Stimulated activated CD8-positive, alpha-beta memory T cell treated with anti-CD3 and anti-CD28 coated beads, Interleukin-2, amount 100 ng/mL, for 1 hour (primary cell): Measurements from ENCODE around the gene TRAF3IP1.
"Not testable (repeated sequence)": the region's sequence is repeated elsewhere in the genome, so short reads cannot be mapped to it uniquely, and the experiment has no call there.

ENCODE experiments used
- DNase-seq, 2 donors: peaks; one replicate each; pipeline ENCODE4 v3.0.0-alpha.2; 2020; ENCODE audit warnings: low read depth in 2 of 2

TRAF3IP1 gene

GRCh38 chr2:238339814-238340213, 19.5 kb downstream of the TRAF3IP1 start:
- DNase-seq: no peak

DNA sequence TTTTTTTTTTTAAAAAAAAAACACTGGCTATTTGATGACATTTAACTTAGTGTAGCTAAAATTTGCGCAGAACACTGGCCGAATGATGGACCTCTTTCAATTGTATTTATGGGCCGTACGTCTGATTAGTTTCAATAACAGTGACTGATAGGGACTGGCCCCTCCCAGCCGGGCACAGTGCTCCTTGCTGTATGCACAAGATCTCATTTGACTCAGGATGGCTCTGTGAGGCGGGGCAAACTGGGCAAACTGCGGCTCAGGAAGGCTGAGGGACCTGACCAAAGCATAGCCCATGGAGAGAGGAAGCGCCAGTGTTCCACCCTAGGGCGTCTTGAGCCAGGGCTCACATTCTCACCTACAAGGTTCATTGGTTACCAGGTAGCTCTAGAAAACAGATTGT, 21.2 kb downstream of the TRAF3IP1 start:
- DNase-seq: no peak

- no peak for DNase-seq
These were observed 23.7 kb downstream of the TRAF3IP1 start for GRCh38 chr2:238344035-238344434.

DNA sequence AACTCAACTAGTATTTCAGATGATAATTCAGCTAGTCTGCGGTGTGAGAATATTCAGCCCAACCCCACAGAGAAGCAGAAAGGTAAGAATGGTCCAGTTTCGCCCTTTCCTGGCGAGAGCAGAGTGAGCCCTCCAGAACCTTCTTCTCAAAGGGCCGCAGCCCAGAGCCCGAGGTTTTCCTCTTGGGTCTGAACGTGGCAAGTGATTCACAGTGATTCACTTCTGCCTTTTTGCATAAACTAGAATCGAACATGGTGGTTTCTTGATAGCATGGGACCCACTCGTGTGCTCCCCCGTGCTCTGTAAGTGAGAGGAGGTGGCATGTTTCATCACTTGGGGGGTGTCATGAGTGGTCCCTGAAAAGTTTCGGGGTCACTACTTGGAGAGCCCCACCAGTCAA, 24.2 kb downstream of the TRAF3IP1 start:
- no peak for DNase-seq

- no peak for DNase-seq
These were observed 25.1 kb downstream of the TRAF3IP1 start for GRCh38 chr2:238345297-238345968.

GRCh38 chr2:238346544-238346943, 26.2 kb downstream of the TRAF3IP1 start:
- DNase-seq: no peak

- no peak for DNase-seq
These were observed 30.0 kb downstream of the TRAF3IP1 start for GRCh38 chr2:238350150-238350897.

GRCh38 chr2:238351315-238351714, 31.0 kb downstream of the TRAF3IP1 start:
- DNase-seq: no peak

- no peak for DNase-seq
These were observed 32.0 kb downstream of the TRAF3IP1 start for GRCh38 chr2:238352361-238352760.

GRCh38 chr2:238358769-238359168, 38.5 kb downstream of the TRAF3IP1 start:
- DNase-seq: no peak

DNA sequence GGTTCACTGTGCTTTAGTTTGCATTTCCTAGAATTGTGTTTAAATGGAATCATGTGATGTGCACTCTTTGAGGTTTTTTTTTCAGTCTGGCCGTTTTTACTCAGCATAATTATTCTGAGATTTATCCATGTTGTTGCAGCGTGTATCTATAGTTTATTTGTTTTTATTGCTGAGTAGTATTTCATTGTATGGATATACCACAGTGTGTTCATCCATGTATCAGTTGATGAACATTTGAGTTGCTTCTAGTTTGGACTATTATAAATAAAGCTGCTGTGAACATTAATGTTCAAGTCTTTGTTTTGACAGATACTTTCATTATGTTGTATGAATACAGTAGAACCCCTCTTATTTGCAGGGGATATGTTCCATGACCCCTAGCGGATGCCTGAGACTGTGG, 39.1 kb downstream of the TRAF3IP1 start:
- no peak for DNase-seq

DNA sequence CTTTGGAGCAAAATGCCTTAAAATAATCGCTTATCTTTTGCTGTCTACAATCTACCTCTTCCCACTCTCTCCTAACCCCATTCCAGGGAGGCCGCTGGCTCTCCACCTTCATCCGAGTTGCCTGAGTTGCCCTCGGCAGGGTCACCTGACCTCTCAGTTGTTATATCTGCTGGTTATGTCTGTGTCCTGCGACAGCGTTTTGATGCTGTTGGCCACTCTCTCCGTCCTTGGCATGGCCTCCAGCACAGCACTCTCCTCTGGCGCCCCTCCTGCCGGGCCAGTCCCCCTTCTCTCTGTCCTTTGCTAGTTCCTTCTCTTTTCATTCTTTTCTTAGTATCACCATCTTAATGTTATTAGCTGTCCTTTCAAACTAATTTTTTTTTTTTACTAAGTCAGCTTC, 41.6 kb downstream of the TRAF3IP1 start:
- no peak for DNase-seq

GRCh38 chr2:238362626-238363025, 42.3 kb downstream of the TRAF3IP1 start:
- DNase-seq: no peak

- no peak for DNase-seq
These were observed 49.3 kb downstream of the TRAF3IP1 start for GRCh38 chr2:238369591-238370040.

DNA sequence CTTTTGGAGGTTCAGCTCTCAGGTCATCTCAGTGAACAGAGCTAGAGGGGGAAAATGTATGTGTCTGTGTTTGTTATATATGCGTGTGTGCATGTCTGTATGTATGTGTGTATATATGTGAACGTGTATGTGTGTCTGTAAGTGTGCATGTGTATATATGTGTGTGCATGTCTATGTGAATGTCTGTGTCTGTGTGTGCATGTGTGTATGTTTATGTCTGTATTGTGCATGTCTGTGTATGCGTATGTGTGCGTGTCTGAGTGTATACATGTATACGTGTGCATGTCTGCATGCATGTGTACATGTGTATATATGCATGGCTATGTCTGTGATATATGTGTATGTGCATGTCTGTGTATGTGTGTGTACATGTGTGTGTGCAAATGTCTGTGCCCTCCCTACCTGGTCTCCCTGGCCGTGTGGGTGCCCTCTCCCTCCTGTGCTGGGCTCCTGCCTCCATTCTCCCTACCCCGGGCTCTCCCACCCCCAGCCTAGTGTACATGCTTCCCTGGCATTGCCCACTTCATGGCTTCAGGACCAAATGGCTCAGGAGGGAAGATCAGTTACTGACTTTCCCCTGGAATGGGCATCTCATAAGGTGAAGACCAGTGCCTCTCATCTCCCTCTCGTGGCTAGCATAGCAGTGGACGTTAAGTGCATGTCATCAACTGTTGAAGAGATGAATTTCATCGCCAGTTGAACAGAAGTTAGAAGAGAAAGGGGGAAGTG, 49.9 kb downstream of the TRAF3IP1 start:
- no peak for DNase-seq

DNA sequence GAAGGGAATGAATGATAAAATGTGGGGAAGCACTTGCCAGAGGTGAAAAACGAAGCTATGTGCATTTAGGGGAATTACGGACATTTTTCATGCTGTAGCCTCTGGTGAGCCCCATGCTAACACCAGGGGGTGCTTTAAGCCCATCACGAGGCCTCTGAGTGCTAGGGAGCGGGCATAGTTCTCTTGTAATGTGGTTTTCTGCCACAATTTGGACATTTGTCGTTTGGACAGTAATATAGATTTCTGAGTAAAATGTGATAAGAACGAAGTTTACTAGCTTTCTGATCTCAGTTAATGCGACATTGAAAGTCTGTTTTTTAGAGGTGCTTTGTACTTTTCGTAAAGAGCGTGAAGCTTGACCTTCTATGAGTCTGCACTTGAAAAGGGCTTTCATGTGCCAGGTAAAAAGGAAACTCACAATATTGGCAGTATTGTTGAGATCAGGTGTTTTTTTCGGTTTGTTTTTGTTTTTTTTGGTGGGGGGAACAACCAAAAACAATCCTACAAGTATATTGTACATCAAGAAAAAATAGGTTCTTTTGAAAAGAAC, 50.6 kb downstream of the TRAF3IP1 start:
- peak in 1 of 2 donors; percentile 20 for DNase-seq

DNA sequence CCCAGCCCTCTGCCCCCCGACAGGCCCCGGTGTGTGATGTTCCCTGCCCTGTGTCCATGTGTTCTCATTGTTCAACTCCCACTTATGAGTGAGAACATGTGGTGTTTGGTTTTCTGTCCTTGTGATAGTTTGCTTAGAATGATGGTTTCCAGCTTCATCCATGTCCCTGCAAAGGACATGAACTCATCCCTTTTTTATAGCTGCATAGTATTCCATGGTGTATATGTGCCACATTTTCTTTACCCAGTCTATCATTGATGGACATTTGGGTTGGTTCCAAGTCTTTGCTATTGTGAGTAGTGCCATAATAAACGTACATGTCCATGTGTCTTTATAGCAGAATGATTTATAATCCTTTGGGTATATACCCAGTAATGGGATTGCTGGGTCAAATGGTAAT, 52.0 kb downstream of the TRAF3IP1 start:
- DNase-seq: not testable (repeated sequence)

- DNase-seq: no peak
These were observed 56.6 kb downstream of the TRAF3IP1 start for GRCh38 chr2:238376884-238377391.

GRCh38 chr2:238378230-238379095, 58.1 kb downstream of the TRAF3IP1 start:
- no peak for DNase-seq

DNA sequence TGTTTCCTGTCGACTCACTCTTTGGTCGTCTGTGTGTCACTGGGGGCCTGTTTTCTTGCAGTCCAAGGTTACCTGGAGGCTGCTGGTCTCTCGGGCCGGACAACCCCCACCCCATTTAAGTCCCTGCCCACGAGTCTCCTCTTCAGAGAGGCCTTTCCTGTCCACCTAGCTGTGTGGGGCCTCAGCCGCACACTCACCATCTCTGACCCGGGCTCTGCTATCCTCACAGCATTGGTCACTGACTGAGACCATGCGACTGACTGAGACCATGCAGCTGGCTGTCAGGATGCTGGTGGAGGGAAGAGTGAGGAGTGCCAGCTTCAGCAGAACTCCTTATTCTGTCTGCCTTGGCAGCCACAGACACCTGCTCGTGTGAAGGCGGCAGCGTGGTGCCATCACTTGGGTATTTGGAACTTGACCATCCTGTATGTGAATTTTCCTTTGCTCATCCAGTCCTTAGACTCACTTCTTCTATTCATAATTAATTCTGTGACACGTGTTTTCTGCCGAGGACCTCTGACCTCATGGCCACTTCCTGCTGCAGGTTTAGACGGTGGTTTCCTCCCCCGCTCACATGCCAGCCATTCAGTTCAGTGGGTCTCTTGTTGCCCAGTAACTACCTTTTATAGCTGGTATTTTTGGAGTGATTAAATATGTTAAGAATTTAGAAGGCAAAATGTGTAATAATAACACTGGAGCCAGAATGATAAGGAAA, 58.9 kb downstream of the TRAF3IP1 start:
- DNase-seq: no peak

GRCh38 chr2:238380336-238380735, 60.0 kb downstream of the TRAF3IP1 start:
- DNase-seq: no peak
